Astrocyte of the cerebellum (primary cell): ENCODE results near the gene NINJ1.
"Not testable (repeated sequence)": the region's sequence is repeated elsewhere in the genome, so short reads cannot be mapped to it uniquely, and the experiment has no call there.

ENCODE experiments used
- DNase-seq: peaks from one replicate; pipeline ENCODE4 v3.0.0-alpha.2; 2011; ENCODE audit warnings: low read depth
- H3K4me3 ChIP-seq: 2 replicates; pipeline ENCODE4 v1.5.1; 2011; ENCODE audit warnings: mild to moderate bottlenecking, low read depth, low read length, moderate library complexity
- CTCF ChIP-seq: IDR thresholded peaks from 2 replicates; pipeline ENCODE4 v1.5.1; 2012; ENCODE audit warnings: low read length, low read depth, moderate library complexity, mild to moderate bottlenecking; ENCODE audit errors: missing control alignments
- in situ Hi-C: cut with HindIII; loops from 2 replicates; pipeline ENCODE4 v1.10.0; 2017; ENCODE audit warnings: low sequenced_read_pairs

Gene NINJ1

GRCh38 chr9:93111001-93111370 is 23.1 kb downstream of the NINJ1 start:
- TF ChIP-seq CTCF, result no peak
- H3K4me3 ChIP-seq, result no peak overlapping the region
- in situ Hi-C loops, result no loop called here

DNA sequence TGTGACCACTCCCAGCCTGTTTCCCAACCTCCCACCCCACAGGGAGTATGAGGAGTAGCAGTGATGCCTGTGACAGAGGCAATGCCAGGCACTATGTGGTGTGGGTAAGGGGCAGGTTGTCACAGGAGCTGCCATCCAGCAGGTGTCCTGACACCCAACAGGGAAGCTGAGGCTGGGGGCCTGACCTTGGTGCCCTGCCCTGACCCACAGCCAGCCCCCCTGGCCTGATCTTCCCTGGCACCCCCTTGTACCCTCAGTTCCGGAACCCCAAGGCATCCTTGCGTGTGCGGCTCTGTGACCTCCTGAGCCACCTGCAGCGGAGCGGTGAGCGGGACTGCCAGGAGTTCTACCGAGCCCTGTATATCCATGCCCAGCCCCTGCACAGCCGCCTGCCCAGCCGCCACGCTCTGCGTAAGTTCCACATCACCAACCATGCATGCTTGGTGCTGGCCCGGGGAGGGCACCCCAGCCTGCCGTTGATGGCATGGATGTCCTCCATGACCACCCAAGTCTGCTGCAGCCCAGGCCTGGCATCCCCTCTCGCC is 23.7 kb downstream of the NINJ1 start:
- DNase-seq, result no peak
- in situ Hi-C loops, result no loop called here
- TF ChIP-seq CTCF, result no peak
- no peak overlapping the region for H3K4me3 ChIP-seq

More at GRCh38 chr9:93111001-93111370, 23.1 kb downstream of the NINJ1 start:
- DNase-seq, result no peak

DNA sequence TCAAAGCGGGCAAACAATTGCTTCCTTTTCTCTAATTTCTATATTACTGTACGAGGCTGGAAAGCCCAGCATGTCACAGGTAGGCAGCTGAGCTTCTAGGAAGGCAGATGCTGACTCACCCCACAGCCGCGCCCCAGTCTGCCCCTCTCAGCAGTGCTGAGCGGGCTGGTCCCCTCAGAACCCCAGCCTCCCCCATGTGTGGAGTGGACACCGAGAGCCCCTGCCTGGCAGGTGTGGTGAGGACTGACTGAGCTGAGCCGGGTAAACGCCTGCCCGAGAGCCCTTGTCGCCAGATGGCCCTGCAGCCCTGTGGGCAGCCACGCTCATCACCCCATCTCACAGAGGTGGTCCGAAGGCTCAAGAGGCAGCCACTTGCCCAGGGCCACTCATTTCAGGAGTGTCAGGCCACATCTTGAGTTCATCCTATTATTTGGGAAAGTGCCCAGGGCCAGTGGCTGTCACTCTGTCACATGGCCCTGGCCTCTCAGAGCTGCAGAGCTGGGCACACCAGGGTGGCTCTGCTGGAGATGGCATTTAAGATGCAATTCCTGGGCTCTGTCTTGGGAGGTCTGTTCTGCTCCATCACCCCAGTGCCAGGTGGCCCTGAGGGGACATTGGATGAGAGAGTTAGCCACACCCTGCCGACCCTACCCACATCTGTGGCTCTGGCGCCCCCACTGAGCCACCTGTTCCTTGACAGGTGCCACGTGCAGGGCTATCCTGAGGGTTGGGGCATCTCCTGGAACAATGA is 25.6 kb downstream of the NINJ1 start:
- in situ Hi-C loops, result no loop called here
- no peak for TF ChIP-seq CTCF
- DNase-seq, result no peak

GRCh38 chr9:93107825-93108161 is 26.3 kb downstream of the NINJ1 start:
- DNase-seq, result no peak
- in situ Hi-C loops, result no loop called here
- no peak for TF ChIP-seq CTCF
- H3K4me3 ChIP-seq, result no peak overlapping the region

More for the DNA sequence above, 25.6 kb downstream of the NINJ1 start:
- no peak overlapping the region for H3K4me3 ChIP-seq

DNA sequence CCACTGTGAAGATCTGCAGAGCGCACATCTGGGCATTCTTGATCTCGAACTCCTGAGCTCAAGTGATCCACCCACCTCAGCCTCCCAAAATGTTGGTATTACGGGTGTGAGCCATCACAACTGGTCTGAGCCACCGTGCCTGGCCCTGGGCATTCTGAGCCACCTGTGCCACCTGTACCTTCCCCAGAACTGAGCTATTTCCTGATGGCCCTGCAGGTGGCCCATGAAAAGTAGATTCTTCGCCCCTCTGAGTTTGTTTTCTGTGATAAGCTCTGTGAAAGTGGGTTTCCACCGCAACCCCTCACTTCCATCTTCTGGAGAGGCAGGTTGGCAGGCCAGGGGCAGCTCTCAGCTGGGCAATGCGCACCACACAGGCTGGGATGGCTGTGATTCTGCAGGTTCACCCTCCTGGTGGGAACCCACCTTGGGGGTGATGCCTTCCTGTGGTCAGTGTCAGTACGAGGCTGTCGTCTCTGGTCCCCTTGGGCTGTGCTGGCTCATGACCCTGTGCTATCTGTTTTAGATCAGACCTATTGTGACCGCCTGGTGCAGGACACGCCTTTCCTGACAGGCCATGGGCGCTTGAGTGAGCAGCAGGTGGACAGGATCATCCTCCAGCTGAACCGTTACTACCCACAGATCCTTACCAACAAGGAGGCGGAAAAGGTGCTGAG is 26.8 kb downstream of the NINJ1 start:
- in situ Hi-C loops, result no loop called here

DNA sequence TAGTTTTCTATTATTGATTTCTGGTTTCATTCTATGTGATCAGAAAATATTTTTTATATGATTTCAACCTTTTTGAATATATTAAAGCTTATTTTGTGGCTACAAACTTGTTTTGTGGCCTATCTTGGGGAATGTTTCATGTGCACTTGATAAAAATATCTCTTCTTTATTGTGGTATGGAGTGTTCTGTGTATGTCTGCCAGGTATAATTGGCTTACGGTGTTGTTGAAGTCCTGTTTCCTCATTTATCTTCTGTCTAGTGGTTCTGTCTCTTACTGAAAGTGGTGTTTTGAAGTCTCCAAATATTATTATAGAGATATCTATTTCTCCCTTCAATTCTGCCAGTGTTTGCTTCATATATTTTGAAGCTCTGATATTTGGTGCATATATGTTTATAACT is 28.4 kb downstream of the NINJ1 start:
- in situ Hi-C loops, result no loop called here
- no peak for DNase-seq
- TF ChIP-seq CTCF, result no peak
- no peak overlapping the region for H3K4me3 ChIP-seq

More for the DNA sequence above, 26.8 kb downstream of the NINJ1 start:
- DNase-seq, result no peak
- TF ChIP-seq CTCF, result no peak
- no peak overlapping the region for H3K4me3 ChIP-seq

GRCh38 chr9:93101086-93101485 is 33.0 kb downstream of the NINJ1 start:
- in situ Hi-C loops, H3K4me3 ChIP-seq, DNase-seq: not testable (repeated sequence)
